K562 (cell line): ENCODE measurements around the gene RRP9. TPM values are rescaled to one million over a fixed set of nuclear protein-coding genes. Genes with fewer than 3 reads are reported as not detected.

Source experiments
- ARHGAP35 ChIP-seq: fragments of 450-650 bp; IDR thresholded peaks from 2 replicates; pipeline ENCODE4 v1.6.1; 2018; ENCODE audit not compliant: partially characterized antibody
- CBX2 ChIP-seq: fragments of 200-600 bp; sonication (generic); IDR thresholded peaks from one replicate; pipeline ENCODE4 v1.6.1; 2012; ENCODE audit warnings: mild to moderate bottlenecking, low read length, inconsistent platforms; ENCODE audit not compliant: insufficient read depth, poor library complexity, severe bottlenecking
- CTCF ChIP-seq, 3 experiments: IDR thresholded peaks in 2 of 3; conservative IDR thresholded peaks in 1 of 3; 2 replicates each; pipeline ENCODE4 v1.5.1; 2011 to 2012; ENCODE audit warnings: low read length in 3 of 3, mild to moderate bottlenecking in 3 of 3, control low read depth in 2 of 3, improper control_type of control experiment in 1 of 3, inconsistent platforms in 1 of 3, low read depth in 1 of 3, mixed read lengths in 1 of 3, moderate library complexity in 1 of 3; ENCODE audit not compliant: insufficient read depth in 2 of 3
- E2F1 ChIP-seq: sonication (generic); formaldehyde crosslinking; IDR thresholded peaks from 2 replicates; pipeline ENCODE4 v1.8.1; 2023; ENCODE audit warnings: mild to moderate bottlenecking, missing genetic modification reagents, moderate library complexity
- ELF4 ChIP-seq: fragments of 450-650 bp; formaldehyde crosslinking; IDR thresholded peaks from 2 replicates; pipeline ENCODE4 v1.4.0; 2022; ENCODE audit warnings: missing genetic modification characterization
- HMGXB4 ChIP-seq: sonication (generic); formaldehyde crosslinking; IDR thresholded peaks from 2 replicates; pipeline ENCODE4 v1.8.1; 2023; ENCODE audit warnings: mild to moderate bottlenecking, missing genetic modification reagents
- KLF10 ChIP-seq: fragments of 250-450 bp; sonication (Bioruptor Pico); IDR thresholded peaks from 2 replicates; pipeline ENCODE4 v1.6.1; 2021; ENCODE audit warnings: matching md5 sums
- MEF2A ChIP-seq: IDR thresholded peaks from 2 replicates; pipeline ENCODE4 v1.6.1; 2011; ENCODE audit warnings: low read depth, mild to moderate bottlenecking, low read length, moderate library complexity; ENCODE audit not compliant: control insufficient read depth
- OTX1 ChIP-seq: fragments of 450-650 bp; formaldehyde crosslinking; IDR thresholded peaks from 2 replicates; pipeline ENCODE4 v1.4.0; 2022; ENCODE audit warnings: mild to moderate bottlenecking
- PHB ChIP-seq: fragments of 250-450 bp; sonication (Bioruptor Pico); IDR thresholded peaks from 2 replicates; pipeline ENCODE4 v1.5.0; 2021
- PML ChIP-seq: IDR thresholded peaks from 2 replicates; pipeline ENCODE4 v1.6.1; 2012; ENCODE audit warnings: low read length, inconsistent platforms
- POLR2G ChIP-seq: fragments of 200-400 bp; formaldehyde crosslinking; IDR thresholded peaks from 2 replicates; pipeline ENCODE4 v1.6.1; 2017; ENCODE audit warnings: low read depth, mild to moderate bottlenecking, antibody characterized with exemption, low read length, moderate library complexity
- RBM14 ChIP-seq: fragments of 200-400 bp; formaldehyde crosslinking; IDR thresholded peaks from 2 replicates; pipeline ENCODE4 v1.6.1; 2018; ENCODE audit warnings: low read depth, mild to moderate bottlenecking, low read length, moderate library complexity, borderline replicate concordance; ENCODE audit not compliant: insufficient read depth
- SMAD1 ChIP-seq: fragments of 150-350 bp; IDR thresholded peaks from 2 replicates; pipeline ENCODE4 v1.6.1; 2014; ENCODE audit warnings: low read length, low read depth; ENCODE audit not compliant: partially characterized antibody
- SMC3 ChIP-seq: conservative IDR thresholded peaks from 2 replicates; pipeline ENCODE4 v1.6.1; 2011; ENCODE audit warnings: low read depth, low read length, improper control_type of control experiment; ENCODE audit not compliant: insufficient read depth
- STAT5A ChIP-seq: IDR thresholded peaks from 2 replicates; pipeline ENCODE4 v1.6.1; 2012; ENCODE audit warnings: low read length, inconsistent platforms, borderline replicate concordance
- TAF7 ChIP-seq: fragments of 450-650 bp; IDR thresholded peaks from 2 replicates; pipeline ENCODE4 v1.6.1; 2016; ENCODE audit warnings: missing genetic modification characterization, missing compliant biosample characterization
- YY1 ChIP-seq, 3 experiments: IDR thresholded peaks; 2 replicates each; pipeline ENCODE4 v1.6.1; 2011; ENCODE audit warnings: low read length in 2 of 3, mild to moderate bottlenecking in 2 of 3, moderate library complexity in 2 of 3, borderline replicate concordance in 1 of 3, control low read depth in 1 of 3, low read depth in 1 of 3; ENCODE audit not compliant: insufficient read depth in 3 of 3, insufficient replicate concordance in 2 of 3, control insufficient read depth in 1 of 3, insufficient read length in 1 of 3; ENCODE audit errors: extremely low read depth in 1 of 3
- ZNF280A ChIP-seq: fragments of 450-650 bp; IDR thresholded peaks from 2 replicates; pipeline ENCODE4 v1.6.1; 2018; ENCODE audit warnings: mild to moderate bottlenecking, low read depth; ENCODE audit not compliant: partially characterized antibody
- ZNF778 ChIP-seq: fragments of 450-650 bp; formaldehyde crosslinking; IDR thresholded peaks from 2 replicates; pipeline ENCODE4 v1.4.0; 2020; ENCODE audit warnings: mild to moderate bottlenecking, moderate library complexity
- polyA plus RNA-seq, 8 experiments: library from polyadenylated mRNA; depleted of rRNA in 4 of 8; stranded (reverse) in 5 of 8; unstranded in 3 of 8; fragments of >200 nt; fragmentation: Nextera tagmentation in 2 of 8; fragmentation: Illumina TruSeq in 1 of 8; extraction: Ambion mirVana in 2 of 8; extraction: Trizol in 1 of 8; gene quantifications; 2 replicates each; pipeline versions ENCODE4 v1.2.1 to v1.2.3, GENCODE V29; 2011 to 2014; ENCODE audit warnings: inconsistent platforms in 1 of 8, missing spikeins in 1 of 8
- total RNA-seq, 7 experiments: library from RNA; depleted of rRNA in 6 of 7; stranded (reverse); fragments of >200 nt in 6 of 7; fragmentation: Illumina TruSeq in 2 of 7; extraction: Trizol in 2 of 7; gene quantifications; 2 replicates each; pipeline versions ENCODE4 v1.2.1 to v1.2.3, GENCODE V29; 2011 to 2021; ENCODE audit warnings: low replicate concordance in 1 of 7

RRP9 gene
- total and polyA plus RNA-seq, 9 of the 15 experiments (the other 6 are each of a cell fraction or from before 2014, with no cell fraction given): 5.2 to 67.0 (median 45.9) TPM

GRCh38 chr3:51941798-51942602 is at the start of gene RRP9, which contains the start of gene PARP3 (continued):
- no peak for TF ChIP-seq OTX1 (CRISPR knock-in tag)
- no peak for TF ChIP-seq ELF4
- TF ChIP-seq ARHGAP35: no peak
- TF ChIP-seq ZNF280A: no peak
- TF ChIP-seq PML: no peak; the same call in 1 of the 2 replicates
- no peak for TF ChIP-seq PHB (CRISPR knock-in tag)
- no peak for TF ChIP-seq SMAD1
- TF ChIP-seq KLF10 (CRISPR knock-in tag): no peak
- no peak for TF ChIP-seq RBM14
- TF ChIP-seq MEF2A: no peak
- TF ChIP-seq CTCF (IDR thresholded peaks at IDR 0.05 in 2 of 3, conservative IDR thresholded peaks at IDR 0.05 in 1 of 3; ENCODE audit: insufficient read depth in 2 of 3, low read depth in 1 of 3, low read length in 3 of 3): peak; percentile 94 to 98 (median 96)
- no peak for TF ChIP-seq ZNF778 (CRISPR knock-in tag)
- no peak for TF ChIP-seq HMGXB4 (CRISPR knock-in tag)
- TF ChIP-seq STAT5A: no peak
- TF ChIP-seq TAF7 (tag): 0 out of 2 replicates have a peak, but pooled peaks have one; percentile 50
- peak in 2 of 3 experiments; percentile 38 to 53 for TF ChIP-seq YY1 (IDR thresholded peaks at IDR 0.05; ENCODE audit: borderline replicate concordance in 1 of 3, control insufficient read depth in 1 of 3, extremely low read depth in 1 of 3, insufficient read depth in 3 of 3, insufficient read length in 1 of 3, insufficient replicate concordance in 2 of 3, low read depth in 1 of 3, low read length in 2 of 3)
- TF ChIP-seq CBX2: no peak
- TF ChIP-seq E2F1 (CRISPR knock-in tag): no peak
- TF ChIP-seq SMC3: peak; percentile 81
- peak; percentile 91 for TF ChIP-seq POLR2G
